HepG2 (cell line): ENCODE data around the gene WNK1. TPM values are rescaled to one million over a fixed set of nuclear protein-coding genes. Genes with fewer than 3 reads are reported as not detected.

Experiments
- CBX5 ChIP-seq: sonication (generic); formaldehyde crosslinking; IDR thresholded peaks from 2 replicates; pipeline ENCODE4 v1.4.0; 2020; ENCODE audit warnings: missing genetic modification reagents, borderline replicate concordance
- FOXK2 ChIP-seq: fragments of 450-650 bp; IDR thresholded peaks from 2 replicates; pipeline ENCODE4 v1.6.1; 2016
- HNRNPL ChIP-seq: fragments of 200-400 bp; formaldehyde crosslinking; IDR thresholded peaks from 2 replicates; pipeline ENCODE4 v1.6.1; 2017; ENCODE audit warnings: mild to moderate bottlenecking, low read depth, low read length
- MAFF ChIP-seq: IDR thresholded peaks from 2 replicates; pipeline ENCODE4 v1.6.1; 2011; ENCODE audit warnings: low read depth, low read length, improper control_type of control experiment
- MBD4 ChIP-seq: IDR thresholded peaks from 2 replicates; pipeline ENCODE4 v1.6.1; 2012; ENCODE audit warnings: low read length, inconsistent platforms, borderline replicate concordance
- RCOR2 ChIP-seq: IDR thresholded peaks from 2 replicates; pipeline ENCODE4 v1.6.1; 2016; ENCODE audit warnings: missing biosample characterization, missing genetic modification reagents
- RFX1 ChIP-seq: fragments of 450-650 bp; IDR thresholded peaks from 2 replicates; pipeline ENCODE4 v1.6.1; 2017
- SNRNP70 ChIP-seq: fragments of 200-400 bp; formaldehyde crosslinking; IDR thresholded peaks from 2 replicates; pipeline ENCODE4 v1.6.1; 2017; ENCODE audit warnings: mild to moderate bottlenecking, low read depth, low read length, moderate library complexity
- SP5 ChIP-seq: IDR thresholded peaks from 2 replicates; pipeline ENCODE4 v1.6.1; 2016; ENCODE audit warnings: low read depth, borderline replicate concordance
- SRF ChIP-seq: IDR thresholded peaks from 2 replicates; pipeline ENCODE4 v1.6.1; 2011; ENCODE audit warnings: mild to moderate bottlenecking, low read depth, low read length, moderate library complexity
- TAF1 ChIP-seq: sonication (generic); formaldehyde crosslinking; IDR thresholded peaks from 2 replicates; pipeline ENCODE4 v1.4.0; 2020; ENCODE audit warnings: missing genetic modification reagents
- ZNF224 ChIP-seq: sonication (generic); formaldehyde crosslinking; IDR thresholded peaks from 2 replicates; pipeline ENCODE4 v1.5.0; 2020; ENCODE audit warnings: mild to moderate bottlenecking, missing genetic modification reagents
- ZNF652 ChIP-seq: IDR thresholded peaks from 2 replicates; pipeline ENCODE4 v1.6.1; 2016; ENCODE audit warnings: low read depth, borderline replicate concordance
- ZNF709 ChIP-seq: sonication (generic); formaldehyde crosslinking; IDR thresholded peaks from 2 replicates; pipeline ENCODE4 v1.5.0; 2020; ENCODE audit warnings: mild to moderate bottlenecking, missing genetic modification reagents
- ZSCAN22 ChIP-seq: sonication (generic); formaldehyde crosslinking; IDR thresholded peaks from 2 replicates; pipeline ENCODE4 v1.4.0; 2020; ENCODE audit warnings: mild to moderate bottlenecking, missing genetic modification reagents
- polyA plus RNA-seq, 8 experiments: library from polyadenylated mRNA; depleted of rRNA in 3 of 8; stranded (reverse) in 7 of 8; unstranded in 1 of 8; fragments of >200 nt; fragmentation: Illumina TruSeq in 4 of 8; extraction: Trizol in 4 of 8; gene quantifications; 2 replicates each; pipeline versions ENCODE4 v1.2.1 to v1.2.3, GENCODE V29; 2011 to 2016; ENCODE audit warnings: low read depth in 4 of 8, missing spikeins in 1 of 8, mixed read lengths in 1 of 8; ENCODE audit not compliant: insufficient read depth in 1 of 8
- total RNA-seq, 5 experiments: library from RNA; depleted of rRNA; stranded (reverse); fragments of >200 nt; fragmentation: Illumina TruSeq; extraction: Trizol; gene quantifications; 2 replicates each; pipeline ENCODE4 v1.2.3, GENCODE V29; 2016; ENCODE audit warnings: low read depth in 1 of 5
- TF ChIP-seq, protein P1 (sequence below): sonication (generic); formaldehyde crosslinking; IDR thresholded peaks from 2 replicates; pipeline ENCODE4 v1.4.0; 2020; ENCODE audit warnings: missing genetic modification reagents
- TF ChIP-seq, protein P2 (sequence below): sonication (generic); formaldehyde crosslinking; IDR thresholded peaks from 2 replicates; pipeline ENCODE4 v1.4.0; 2020; ENCODE audit warnings: missing genetic modification reagents
- TF ChIP-seq, protein P3 (sequence below): sonication (generic); formaldehyde crosslinking; IDR thresholded peaks from 2 replicates; pipeline ENCODE4 v1.5.0; 2020; ENCODE audit warnings: missing genetic modification reagents
- TF ChIP-seq, protein P4 (sequence below): IDR thresholded peaks from 2 replicates; pipeline ENCODE4 v1.6.1; 2018; ENCODE audit warnings: missing genetic modification reagents, mild to moderate bottlenecking, missing compliant biosample characterization
- TF ChIP-seq, protein P5 (sequence below): sonication (generic); formaldehyde crosslinking; IDR thresholded peaks from 2 replicates; pipeline ENCODE4 v1.9.0; 2021; ENCODE audit warnings: missing genetic modification reagents, mild to moderate bottlenecking, borderline replicate concordance
- TF ChIP-seq, protein P6 (sequence below): sonication (generic); formaldehyde crosslinking; IDR thresholded peaks from 2 replicates; pipeline ENCODE4 v1.4.0; 2020; ENCODE audit warnings: low read depth, mild to moderate bottlenecking, missing genetic modification reagents

The WNK1 gene
- total and polyA plus RNA-seq, 2 of the 13 experiments (the other 11 are each of a cell fraction or from before 2014, with no cell fraction given), result 31.1 to 54.8 TPM

DNA sequence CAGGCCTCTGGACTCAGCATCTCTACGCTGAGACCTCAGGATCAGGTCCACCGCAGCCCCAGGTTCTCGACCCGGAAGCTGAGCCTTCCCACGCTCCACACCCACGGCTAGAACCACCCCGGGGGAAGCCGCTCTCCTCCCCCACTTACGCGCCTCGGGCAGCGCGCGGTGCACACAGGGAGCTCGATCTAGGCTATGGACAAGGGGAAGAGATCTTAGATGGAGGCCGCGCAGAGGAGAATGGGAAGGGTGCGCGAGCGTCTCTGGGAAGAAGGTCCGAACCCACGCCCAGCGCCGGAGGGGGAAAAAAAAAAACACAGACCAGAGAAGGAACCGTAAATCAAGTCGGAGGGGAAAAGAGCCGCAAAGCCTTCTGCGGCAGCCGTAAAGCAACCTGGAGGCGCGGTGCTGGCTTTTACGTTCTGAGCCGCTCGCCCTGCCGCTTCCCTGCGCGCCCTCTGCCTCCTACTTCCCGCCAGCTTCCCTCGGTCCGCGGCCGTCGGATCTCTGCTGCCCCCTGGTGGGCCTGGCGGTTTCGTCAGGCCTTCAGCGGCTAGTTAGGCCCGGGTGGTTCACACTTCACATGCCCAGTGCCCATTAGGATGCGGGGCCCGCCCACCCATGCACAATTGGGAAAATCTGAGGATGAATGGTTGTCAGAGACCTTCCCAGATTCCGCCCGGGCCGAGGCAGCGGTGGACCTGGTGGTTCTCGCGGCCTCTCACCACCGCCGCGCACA lies 197.2 kb downstream of the WNK1 start, which contains the start of gene RAD52 (continued):
- TF ChIP-seq SP5 (CRISPR knock-in tag) (peak; percentile 31; the same call in 1 of the 2 replicates), ZNF652 (CRISPR knock-in tag) (no peak; the same call in 1 of the 2 replicates), TAF1 (CRISPR knock-in tag) (peak; percentile 93), ZNF224 (CRISPR knock-in tag) (no peak), FOXK2 (0 out of 2 replicates have a peak, but pooled peaks have one; percentile 43), SNRNP70 (no peak), RCOR2 (CRISPR knock-in tag) (no peak; the same call in 1 of the 2 replicates), ZNF709 (peak; percentile 43; the same call in 1 of the 2 replicates), HNRNPL (peak; percentile 53; the same call in 1 of the 2 replicates), ZSCAN22 (CRISPR knock-in tag) (0 out of 2 replicates have a peak, but pooled peaks have one; percentile 14), SRF (peak; percentile 14; the same call in 1 of the 2 replicates), CBX5 (CRISPR knock-in tag) (peak; percentile 70; the same call in 1 of the 2 replicates), RFX1 (no peak), MBD4 (no peak), MAFF (no peak)
- TF ChIP-seq, protein P1, sequence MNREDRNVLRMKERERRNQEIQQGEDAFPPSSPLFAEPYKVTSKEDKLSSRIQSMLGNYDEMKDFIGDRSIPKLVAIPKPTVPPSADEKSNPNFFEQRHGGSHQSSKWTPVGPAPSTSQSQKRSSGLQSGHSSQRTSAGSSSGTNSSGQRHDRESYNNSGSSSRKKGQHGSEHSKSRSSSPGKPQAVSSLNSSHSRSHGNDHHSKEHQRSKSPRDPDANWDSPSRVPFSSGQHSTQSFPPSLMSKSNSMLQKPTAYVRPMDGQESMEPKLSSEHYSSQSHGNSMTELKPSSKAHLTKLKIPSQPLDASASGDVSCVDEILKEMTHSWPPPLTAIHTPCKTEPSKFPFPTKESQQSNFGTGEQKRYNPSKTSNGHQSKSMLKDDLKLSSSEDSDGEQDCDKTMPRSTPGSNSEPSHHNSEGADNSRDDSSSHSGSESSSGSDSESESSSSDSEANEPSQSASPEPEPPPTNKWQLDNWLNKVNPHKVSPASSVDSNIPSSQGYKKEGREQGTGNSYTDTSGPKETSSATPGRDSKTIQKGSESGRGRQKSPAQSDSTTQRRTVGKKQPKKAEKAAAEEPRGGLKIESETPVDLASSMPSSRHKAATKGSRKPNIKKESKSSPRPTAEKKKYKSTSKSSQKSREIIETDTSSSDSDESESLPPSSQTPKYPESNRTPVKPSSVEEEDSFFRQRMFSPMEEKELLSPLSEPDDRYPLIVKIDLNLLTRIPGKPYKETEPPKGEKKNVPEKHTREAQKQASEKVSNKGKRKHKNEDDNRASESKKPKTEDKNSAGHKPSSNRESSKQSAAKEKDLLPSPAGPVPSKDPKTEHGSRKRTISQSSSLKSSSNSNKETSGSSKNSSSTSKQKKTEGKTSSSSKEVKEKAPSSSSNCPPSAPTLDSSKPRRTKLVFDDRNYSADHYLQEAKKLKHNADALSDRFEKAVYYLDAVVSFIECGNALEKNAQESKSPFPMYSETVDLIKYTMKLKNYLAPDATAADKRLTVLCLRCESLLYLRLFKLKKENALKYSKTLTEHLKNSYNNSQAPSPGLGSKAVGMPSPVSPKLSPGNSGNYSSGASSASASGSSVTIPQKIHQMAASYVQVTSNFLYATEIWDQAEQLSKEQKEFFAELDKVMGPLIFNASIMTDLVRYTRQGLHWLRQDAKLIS (CRISPR knock-in tag), result no peak; the same call in 1 of the 2 replicates
- TF ChIP-seq, protein P2, sequence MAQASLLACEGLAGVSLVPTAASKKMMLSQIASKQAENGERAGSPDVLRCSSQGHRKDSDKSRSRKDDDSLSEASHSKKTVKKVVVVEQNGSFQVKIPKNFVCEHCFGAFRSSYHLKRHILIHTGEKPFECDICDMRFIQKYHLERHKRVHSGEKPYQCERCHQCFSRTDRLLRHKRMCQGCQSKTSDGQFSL (CRISPR knock-in tag), result no peak
- TF ChIP-seq, protein P3, sequence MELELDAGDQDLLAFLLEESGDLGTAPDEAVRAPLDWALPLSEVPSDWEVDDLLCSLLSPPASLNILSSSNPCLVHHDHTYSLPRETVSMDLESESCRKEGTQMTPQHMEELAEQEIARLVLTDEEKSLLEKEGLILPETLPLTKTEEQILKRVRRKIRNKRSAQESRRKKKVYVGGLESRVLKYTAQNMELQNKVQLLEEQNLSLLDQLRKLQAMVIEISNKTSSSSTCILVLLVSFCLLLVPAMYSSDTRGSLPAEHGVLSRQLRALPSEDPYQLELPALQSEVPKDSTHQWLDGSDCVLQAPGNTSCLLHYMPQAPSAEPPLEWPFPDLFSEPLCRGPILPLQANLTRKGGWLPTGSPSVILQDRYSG (CRISPR knock-in tag), result no peak
- TF ChIP-seq, protein P4, sequence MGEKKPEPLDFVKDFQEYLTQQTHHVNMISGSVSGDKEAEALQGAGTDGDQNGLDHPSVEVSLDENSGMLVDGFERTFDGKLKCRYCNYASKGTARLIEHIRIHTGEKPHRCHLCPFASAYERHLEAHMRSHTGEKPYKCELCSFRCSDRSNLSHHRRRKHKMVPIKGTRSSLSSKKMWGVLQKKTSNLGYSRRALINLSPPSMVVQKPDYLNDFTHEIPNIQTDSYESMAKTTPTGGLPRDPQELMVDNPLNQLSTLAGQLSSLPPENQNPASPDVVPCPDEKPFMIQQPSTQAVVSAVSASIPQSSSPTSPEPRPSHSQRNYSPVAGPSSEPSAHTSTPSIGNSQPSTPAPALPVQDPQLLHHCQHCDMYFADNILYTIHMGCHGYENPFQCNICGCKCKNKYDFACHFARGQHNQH (CRISPR knock-in tag), result peak; percentile 74
- TF ChIP-seq, protein P5, sequence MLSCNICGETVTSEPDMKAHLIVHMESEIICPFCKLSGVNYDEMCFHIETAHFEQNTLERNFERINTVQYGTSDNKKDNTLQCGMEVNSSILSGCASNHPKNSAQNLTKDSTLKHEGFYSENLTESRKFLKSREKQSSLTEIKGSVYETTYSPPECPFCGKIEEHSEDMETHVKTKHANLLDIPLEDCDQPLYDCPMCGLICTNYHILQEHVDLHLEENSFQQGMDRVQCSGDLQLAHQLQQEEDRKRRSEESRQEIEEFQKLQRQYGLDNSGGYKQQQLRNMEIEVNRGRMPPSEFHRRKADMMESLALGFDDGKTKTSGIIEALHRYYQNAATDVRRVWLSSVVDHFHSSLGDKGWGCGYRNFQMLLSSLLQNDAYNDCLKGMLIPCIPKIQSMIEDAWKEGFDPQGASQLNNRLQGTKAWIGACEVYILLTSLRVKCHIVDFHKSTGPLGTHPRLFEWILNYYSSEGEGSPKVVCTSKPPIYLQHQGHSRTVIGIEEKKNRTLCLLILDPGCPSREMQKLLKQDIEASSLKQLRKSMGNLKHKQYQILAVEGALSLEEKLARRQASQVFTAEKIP (CRISPR knock-in tag), result no peak
- TF ChIP-seq, protein P6, sequence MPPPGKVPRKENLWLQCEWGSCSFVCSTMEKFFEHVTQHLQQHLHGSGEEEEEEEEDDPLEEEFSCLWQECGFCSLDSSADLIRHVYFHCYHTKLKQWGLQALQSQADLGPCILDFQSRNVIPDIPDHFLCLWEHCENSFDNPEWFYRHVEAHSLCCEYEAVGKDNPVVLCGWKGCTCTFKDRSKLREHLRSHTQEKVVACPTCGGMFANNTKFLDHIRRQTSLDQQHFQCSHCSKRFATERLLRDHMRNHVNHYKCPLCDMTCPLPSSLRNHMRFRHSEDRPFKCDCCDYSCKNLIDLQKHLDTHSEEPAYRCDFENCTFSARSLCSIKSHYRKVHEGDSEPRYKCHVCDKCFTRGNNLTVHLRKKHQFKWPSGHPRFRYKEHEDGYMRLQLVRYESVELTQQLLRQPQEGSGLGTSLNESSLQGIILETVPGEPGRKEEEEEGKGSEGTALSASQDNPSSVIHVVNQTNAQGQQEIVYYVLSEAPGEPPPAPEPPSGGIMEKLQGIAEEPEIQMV (CRISPR knock-in tag), result peak; percentile 97
